K562 treated with DMSO at 1 percent for 48 hours (cell line): Measurements from ENCODE around the gene MEOX1. TPM values are rescaled to one million over a fixed set of nuclear protein-coding genes. Genes with fewer than 3 reads are reported as not detected.

Source experiments
- total RNA-seq: library from RNA; unstranded; fragments of 300-600 nt; gene quantifications from 2 replicates; pipeline ENCODE4 v1.2.3, GENCODE V29; 2022; ENCODE audit warnings: low replicate concordance; ENCODE audit errors: extremely low read depth

The MEOX1 gene
- not detected in 2 replicates for total RNA-seq

DNA sequence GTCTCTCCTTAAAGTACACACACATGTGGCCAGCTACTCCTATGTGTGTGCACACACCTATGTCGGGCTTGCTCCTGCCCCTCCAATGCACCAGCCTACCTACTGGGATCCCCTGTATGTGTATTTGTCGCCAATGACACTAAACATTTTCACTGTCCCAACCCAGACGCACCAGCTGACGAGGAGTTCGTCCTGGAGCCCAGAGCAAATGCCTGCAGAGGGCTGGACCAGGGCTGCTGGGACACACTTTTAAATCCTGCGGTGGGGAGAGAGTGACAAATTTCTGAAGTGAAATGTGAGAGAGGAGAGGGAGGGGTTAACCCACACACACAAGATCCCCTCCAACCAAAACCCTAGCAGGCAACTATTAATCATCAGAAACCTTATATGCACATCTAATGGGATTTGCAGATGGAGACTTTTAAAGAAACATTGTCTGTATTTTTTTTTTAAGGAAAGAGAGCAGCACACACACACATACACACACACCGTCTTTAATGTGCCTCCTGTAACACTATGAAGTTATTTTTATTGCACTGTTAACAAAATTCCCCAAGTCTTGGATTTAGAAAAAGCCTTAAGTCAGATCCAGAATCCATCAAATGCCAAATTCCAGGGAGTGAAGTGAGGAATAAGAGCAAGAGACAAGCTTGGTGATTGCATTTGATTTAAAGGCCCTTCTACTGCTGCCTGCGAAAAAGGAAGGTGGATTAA, at the start of gene MEOX1:
Gene MEOX1 (minus strand): TSS at position 224 of the 714 bp plus-strand sequence. CDS start 388 bp downstream, outside the sequence.

Other genes with a start within 250 kb of the MEOX1 start
- not detected in 2 replicates for gene DHX8, start 177.9 kb downstream of the MEOX1 start, total RNA-seq
- gene ETV4, start 115.6 kb downstream of the MEOX1 start, total RNA-seq, result not detected in 2 replicates
- not detected in 2 replicates for gene SOST, start 96.9 kb upstream of the MEOX1 start, total RNA-seq
- gene DUSP3, start 117.1 kb upstream of the MEOX1 start, total RNA-seq, result not detected in 2 replicates
- gene CFAP97D1, start 118.5 kb upstream of the MEOX1 start, total RNA-seq, result not detected in 2 replicates
- gene MPP3, start 171.2 kb upstream of the MEOX1 start, total RNA-seq, result not detected in 2 replicates
- gene CD300LG, start 185.3 kb upstream of the MEOX1 start, total RNA-seq, result not detected in 2 replicates
- gene MPP2, start 245.6 kb upstream of the MEOX1 start, total RNA-seq, result not detected in 2 replicates